ENCODE measurements around the gene CHCHD10. TPM values are rescaled to one million over a fixed set of nuclear protein-coding genes. Genes with fewer than 3 reads are reported as not detected.

The CHCHD10 gene
- total and polyA plus RNA-seq, 2 of the 13 experiments (the other 11 are each of a cell fraction or from before 2014, with no cell fraction given) = 37.0 to 62.8 TPM

DNA sequence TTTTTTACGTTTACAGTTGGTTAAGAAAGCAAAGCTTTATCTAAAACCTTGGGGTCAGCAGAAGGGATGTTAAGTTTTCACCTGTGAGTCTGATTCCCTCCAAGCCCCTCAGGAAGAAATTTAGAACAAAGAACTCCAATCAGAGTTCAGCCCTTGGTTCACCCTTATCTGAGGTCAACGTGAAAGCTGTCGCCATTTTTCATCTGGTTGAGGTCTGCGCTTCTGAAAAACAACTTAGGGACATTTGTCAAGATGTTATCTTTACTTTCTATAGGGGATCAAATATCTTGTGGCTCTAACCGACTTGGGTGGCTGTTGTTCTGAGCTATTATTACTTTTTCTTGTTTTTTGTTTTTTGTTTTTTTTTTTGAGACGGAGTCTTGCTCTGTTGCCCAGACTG, 46.9 kb downstream of the CHCHD10 start:
- H3K9me3 ChIP-seq (ENCODE audit: low read length) = no peaks in the 10 kb centered on the region
- no peaks in the 10 kb centered on the region for H3K36me3 ChIP-seq (replicated peaks in 1 of 2; ENCODE audit: control insufficient read depth in 1 of 2, insufficient read depth in 2 of 2, low read length in 2 of 2)
- DNase-seq (ENCODE audit: low spot score) (no peak), ATAC-seq (no peak), FAIRE-seq (no peak)
- ChIA-PET CTCF (ENCODE audit: low intra/inter-chr PET ratio, low total read pairs) (no interaction called here), POLR2A (no interaction called here)
- no TSS peak for BruUV-seq (replicated peaks)
- H2AFZ ChIP-seq (ENCODE audit: low read length) = no peak overlapping the region
- intact Hi-C loops (cut with micrococcal nuclease; ENCODE audit: unreplicated experiment) = no loop called here
- H3K79me2 ChIP-seq (ENCODE audit: insufficient read depth, low read length) = peaks cover 6% of the 10 kb centered on the region
- no peak overlapping the region for H3K9ac ChIP-seq (ENCODE audit: insufficient read depth, low read depth, low read length)
- no peak overlapping the region for H3K27ac ChIP-seq (ENCODE audit: extremely low read length, insufficient read depth, low read length)
- no peaks in the 10 kb centered on the region for H4K20me1 ChIP-seq (ENCODE audit: insufficient read depth, low read length)
- in situ Hi-C loops (cut with HindIII; ENCODE audit: extremely low pct_ligation_motif_present, low pct_unique_long_range_greater_than_20kb) = no loop called here
- H3K4me3 ChIP-seq (replicated peaks in 1 of 3; ENCODE audit: insufficient read depth in 1 of 3, low read depth in 2 of 3, low read length in 3 of 3) = no peak overlapping the region
- 62% methylated on average over 6 of the region's 6 CpGs for WGBS (ENCODE audit: low lambda C conversion rate)
- peaks cover 23% of the 10 kb centered on the region for H3K4me1 ChIP-seq (ENCODE audit: insufficient read depth, low read length)
- no peaks in the 10 kb centered on the region for H3K27me3 ChIP-seq (ENCODE audit: control insufficient read depth in 1 of 2, insufficient read depth in 2 of 2, low read length in 2 of 2)
- no peak overlapping the region for H3K4me2 ChIP-seq (ENCODE audit: low read depth, low read length)
- no peak for TF ChIP-seq MAF1 (CRISPR knock-in tag; IDR thresholded peaks at IDR 0.05; ENCODE audit: borderline replicate concordance)
- TF ChIP-seq, protein P1, sequence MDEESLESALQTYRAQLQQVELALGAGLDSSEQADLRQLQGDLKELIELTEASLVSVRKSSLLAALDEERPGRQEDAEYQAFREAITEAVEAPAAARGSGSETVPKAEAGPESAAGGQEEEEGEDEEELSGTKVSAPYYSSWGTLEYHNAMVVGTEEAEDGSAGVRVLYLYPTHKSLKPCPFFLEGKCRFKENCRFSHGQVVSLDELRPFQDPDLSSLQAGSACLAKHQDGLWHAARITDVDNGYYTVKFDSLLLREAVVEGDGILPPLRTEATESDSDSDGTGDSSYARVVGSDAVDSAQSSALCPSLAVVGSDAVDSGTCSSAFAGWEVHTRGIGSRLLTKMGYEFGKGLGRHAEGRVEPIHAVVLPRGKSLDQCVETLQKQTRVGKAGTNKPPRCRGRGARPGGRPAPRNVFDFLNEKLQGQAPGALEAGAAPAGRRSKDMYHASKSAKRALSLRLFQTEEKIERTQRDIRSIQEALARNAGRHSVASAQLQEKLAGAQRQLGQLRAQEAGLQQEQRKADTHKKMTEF (CRISPR knock-in tag; IDR thresholded peaks at IDR 0.05) = no peak
- TF ChIP-seq ZBTB21 (CRISPR knock-in tag; IDR thresholded peaks at IDR 0.05) = no peak
- no peak for TF ChIP-seq SETDB1 (CRISPR knock-in tag; IDR thresholded peaks at IDR 0.05; ENCODE audit: borderline replicate concordance)
- TF ChIP-seq, protein P2, sequence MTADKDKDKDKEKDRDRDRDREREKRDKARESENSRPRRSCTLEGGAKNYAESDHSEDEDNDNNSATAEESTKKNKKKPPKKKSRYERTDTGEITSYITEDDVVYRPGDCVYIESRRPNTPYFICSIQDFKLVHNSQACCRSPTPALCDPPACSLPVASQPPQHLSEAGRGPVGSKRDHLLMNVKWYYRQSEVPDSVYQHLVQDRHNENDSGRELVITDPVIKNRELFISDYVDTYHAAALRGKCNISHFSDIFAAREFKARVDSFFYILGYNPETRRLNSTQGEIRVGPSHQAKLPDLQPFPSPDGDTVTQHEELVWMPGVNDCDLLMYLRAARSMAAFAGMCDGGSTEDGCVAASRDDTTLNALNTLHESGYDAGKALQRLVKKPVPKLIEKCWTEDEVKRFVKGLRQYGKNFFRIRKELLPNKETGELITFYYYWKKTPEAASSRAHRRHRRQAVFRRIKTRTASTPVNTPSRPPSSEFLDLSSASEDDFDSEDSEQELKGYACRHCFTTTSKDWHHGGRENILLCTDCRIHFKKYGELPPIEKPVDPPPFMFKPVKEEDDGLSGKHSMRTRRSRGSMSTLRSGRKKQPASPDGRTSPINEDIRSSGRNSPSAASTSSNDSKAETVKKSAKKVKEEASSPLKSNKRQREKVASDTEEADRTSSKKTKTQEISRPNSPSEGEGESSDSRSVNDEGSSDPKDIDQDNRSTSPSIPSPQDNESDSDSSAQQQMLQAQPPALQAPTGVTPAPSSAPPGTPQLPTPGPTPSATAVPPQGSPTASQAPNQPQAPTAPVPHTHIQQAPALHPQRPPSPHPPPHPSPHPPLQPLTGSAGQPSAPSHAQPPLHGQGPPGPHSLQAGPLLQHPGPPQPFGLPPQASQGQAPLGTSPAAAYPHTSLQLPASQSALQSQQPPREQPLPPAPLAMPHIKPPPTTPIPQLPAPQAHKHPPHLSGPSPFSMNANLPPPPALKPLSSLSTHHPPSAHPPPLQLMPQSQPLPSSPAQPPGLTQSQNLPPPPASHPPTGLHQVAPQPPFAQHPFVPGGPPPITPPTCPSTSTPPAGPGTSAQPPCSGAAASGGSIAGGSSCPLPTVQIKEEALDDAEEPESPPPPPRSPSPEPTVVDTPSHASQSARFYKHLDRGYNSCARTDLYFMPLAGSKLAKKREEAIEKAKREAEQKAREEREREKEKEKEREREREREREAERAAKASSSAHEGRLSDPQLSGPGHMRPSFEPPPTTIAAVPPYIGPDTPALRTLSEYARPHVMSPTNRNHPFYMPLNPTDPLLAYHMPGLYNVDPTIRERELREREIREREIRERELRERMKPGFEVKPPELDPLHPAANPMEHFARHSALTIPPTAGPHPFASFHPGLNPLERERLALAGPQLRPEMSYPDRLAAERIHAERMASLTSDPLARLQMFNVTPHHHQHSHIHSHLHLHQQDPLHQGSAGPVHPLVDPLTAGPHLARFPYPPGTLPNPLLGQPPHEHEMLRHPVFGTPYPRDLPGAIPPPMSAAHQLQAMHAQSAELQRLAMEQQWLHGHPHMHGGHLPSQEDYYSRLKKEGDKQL (CRISPR knock-in tag; IDR thresholded peaks at IDR 0.05; ENCODE audit: low read depth) = no peak
- no peak for TF ChIP-seq POLR2G (IDR thresholded peaks at IDR 0.05; ENCODE audit: low read depth, low read length)
- TF ChIP-seq IKZF1 (IDR thresholded peaks at IDR 0.05) = no peak
- no peak for TF ChIP-seq CEBPB (IDR thresholded peaks at IDR 0.05; ENCODE audit: borderline replicate concordance, low read depth, low read length)
- TF ChIP-seq, protein P3, sequence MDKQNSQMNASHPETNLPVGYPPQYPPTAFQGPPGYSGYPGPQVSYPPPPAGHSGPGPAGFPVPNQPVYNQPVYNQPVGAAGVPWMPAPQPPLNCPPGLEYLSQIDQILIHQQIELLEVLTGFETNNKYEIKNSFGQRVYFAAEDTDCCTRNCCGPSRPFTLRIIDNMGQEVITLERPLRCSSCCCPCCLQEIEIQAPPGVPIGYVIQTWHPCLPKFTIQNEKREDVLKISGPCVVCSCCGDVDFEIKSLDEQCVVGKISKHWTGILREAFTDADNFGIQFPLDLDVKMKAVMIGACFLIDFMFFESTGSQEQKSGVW (CRISPR knock-in tag; IDR thresholded peaks at IDR 0.05; ENCODE audit: borderline replicate concordance) = no peak
- no peak for TF ChIP-seq TEAD2 (CRISPR knock-in tag; IDR thresholded peaks at IDR 0.05)
- TF ChIP-seq XRCC5 (optimal IDR thresholded peaks at IDR 0.05; ENCODE audit: low read length) = no peak
- TF ChIP-seq, protein P4, sequence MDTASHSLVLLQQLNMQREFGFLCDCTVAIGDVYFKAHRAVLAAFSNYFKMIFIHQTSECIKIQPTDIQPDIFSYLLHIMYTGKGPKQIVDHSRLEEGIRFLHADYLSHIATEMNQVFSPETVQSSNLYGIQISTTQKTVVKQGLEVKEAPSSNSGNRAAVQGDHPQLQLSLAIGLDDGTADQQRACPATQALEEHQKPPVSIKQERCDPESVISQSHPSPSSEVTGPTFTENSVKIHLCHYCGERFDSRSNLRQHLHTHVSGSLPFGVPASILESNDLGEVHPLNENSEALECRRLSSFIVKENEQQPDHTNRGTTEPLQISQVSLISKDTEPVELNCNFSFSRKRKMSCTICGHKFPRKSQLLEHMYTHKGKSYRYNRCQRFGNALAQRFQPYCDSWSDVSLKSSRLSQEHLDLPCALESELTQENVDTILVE (CRISPR knock-in tag; IDR thresholded peaks at IDR 0.05) = no peak
- TF ChIP-seq, protein P5, sequence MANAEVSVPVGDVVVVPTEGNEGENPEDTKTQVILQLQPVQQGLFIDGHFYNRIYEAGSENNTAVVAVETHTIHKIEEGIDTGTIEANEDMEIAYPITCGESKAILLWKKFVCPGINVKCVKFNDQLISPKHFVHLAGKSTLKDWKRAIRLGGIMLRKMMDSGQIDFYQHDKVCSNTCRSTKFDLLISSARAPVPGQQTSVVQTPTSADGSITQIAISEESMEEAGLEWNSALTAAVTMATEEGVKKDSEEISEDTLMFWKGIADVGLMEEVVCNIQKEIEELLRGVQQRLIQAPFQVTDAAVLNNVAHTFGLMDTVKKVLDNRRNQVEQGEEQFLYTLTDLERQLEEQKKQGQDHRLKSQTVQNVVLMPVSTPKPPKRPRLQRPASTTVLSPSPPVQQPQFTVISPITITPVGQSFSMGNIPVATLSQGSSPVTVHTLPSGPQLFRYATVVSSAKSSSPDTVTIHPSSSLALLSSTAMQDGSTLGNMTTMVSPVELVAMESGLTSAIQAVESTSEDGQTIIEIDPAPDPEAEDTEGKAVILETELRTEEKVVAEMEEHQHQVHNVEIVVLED (CRISPR knock-in tag; IDR thresholded peaks at IDR 0.05; ENCODE audit: borderline replicate concordance) = no peak
- TF ChIP-seq ZBTB42 (CRISPR knock-in tag; IDR thresholded peaks at IDR 0.05) = no peak
- TF ChIP-seq ZNF17 (CRISPR knock-in tag; IDR thresholded peaks at IDR 0.05) = no peak
